HG03520 (cell line): ENCODE results near the gene SH3YL1.

ENCODE experiments used
- ATAC-seq: cut with Tn5 transposase; IDR thresholded peaks from one replicate; pipeline ENCODE4 v1.9.1; 2021; ENCODE audit warnings: mild to moderate bottlenecking, moderate library complexity; ENCODE audit not compliant: unreplicated experiment

The SH3YL1 gene

GRCh38 chr2:258933-259332 lies 4.9 kb downstream of the SH3YL1 start:
- ATAC-seq: no peak

GRCh38 chr2:257842-258241 lies 6.0 kb downstream of the SH3YL1 start:
- ATAC-seq: no peak

GRCh38 chr2:257429-257828 lies 6.4 kb downstream of the SH3YL1 start:
- no peak for ATAC-seq

GRCh38 chr2:256094-256493 lies 7.7 kb downstream of the SH3YL1 start:
- ATAC-seq: no peak

GRCh38 chr2:255195-255594 lies 8.6 kb downstream of the SH3YL1 start:
- ATAC-seq: no peak

- no peak for ATAC-seq
These were observed 9.6 kb downstream of the SH3YL1 start for GRCh38 chr2:254241-254640.

- ATAC-seq: no peak
These were observed 10.6 kb downstream of the SH3YL1 start for GRCh38 chr2:253202-253638.

GRCh38 chr2:252001-252602 lies 11.7 kb downstream of the SH3YL1 start:
- no peak for ATAC-seq

- ATAC-seq: no peak
These were observed 14.2 kb downstream of the SH3YL1 start for GRCh38 chr2:249538-250042.

- no peak for ATAC-seq
These were observed 15.1 kb downstream of the SH3YL1 start for GRCh38 chr2:248724-249123.

- ATAC-seq: peak; percentile 65
These were observed 17.2 kb downstream of the SH3YL1 start for GRCh38 chr2:246489-247144.

GRCh38 chr2:244547-244946 lies 19.3 kb downstream of the SH3YL1 start:
- ATAC-seq: no peak

- ATAC-seq: no peak
These were observed 25.0 kb downstream of the SH3YL1 start for GRCh38 chr2:238869-239268.

GRCh38 chr2:238431-238830 lies 25.4 kb downstream of the SH3YL1 start:
- ATAC-seq: no peak

- ATAC-seq: no peak
These were observed 26.0 kb downstream of the SH3YL1 start for GRCh38 chr2:237878-238277.

GRCh38 chr2:236993-237539 lies 26.8 kb downstream of the SH3YL1 start:
- no peak for ATAC-seq

- ATAC-seq: no peak
These were observed 29.4 kb downstream of the SH3YL1 start for GRCh38 chr2:234421-234820.

GRCh38 chr2:233030-233429 lies 30.8 kb downstream of the SH3YL1 start:
- no peak for ATAC-seq

GRCh38 chr2:231521-232185 lies 32.2 kb downstream of the SH3YL1 start:
- no peak for ATAC-seq

GRCh38 chr2:228518-229278 lies 35.1 kb downstream of the SH3YL1 start:
- no peak for ATAC-seq

GRCh38 chr2:228115-228514 lies 35.7 kb downstream of the SH3YL1 start:
- no peak for ATAC-seq
